SK-N-SH treated with all-trans-retinoic acid at 6 μM for 48 hours (cell line): ENCODE measurements around the gene PPFIA1.

Experiments used
- BACH2 ChIP-seq: fragments of 250-450 bp; sonication (Bioruptor Pico); IDR thresholded peaks from 2 replicates; pipeline ENCODE4 v1.9.0; 2021; ENCODE audit warnings: mild to moderate bottlenecking, borderline replicate concordance
- ISL1 ChIP-seq: fragments of 250-450 bp; sonication (Bioruptor Pico); IDR thresholded peaks from 2 replicates; pipeline ENCODE4 v2.1.2; 2022; ENCODE audit warnings: mild to moderate bottlenecking, moderate library complexity
- TOX ChIP-seq: fragments of 250-450 bp; sonication (Bioruptor Pico); IDR thresholded peaks from 2 replicates; pipeline ENCODE4 v1.8.0; 2021; ENCODE audit warnings: mild to moderate bottlenecking, moderate library complexity, borderline replicate concordance
- ZFP3 ChIP-seq: fragments of 250-450 bp; sonication (Bioruptor Pico); IDR thresholded peaks from 2 replicates; pipeline ENCODE4 v1.5.0; 2020; ENCODE audit warnings: mild to moderate bottlenecking, moderate library complexity
- ZNF70 ChIP-seq: fragments of 450-650 bp; formaldehyde crosslinking; IDR thresholded peaks from 2 replicates; pipeline ENCODE4 v1.5.0; 2020; ENCODE audit warnings: mild to moderate bottlenecking, moderate library complexity
- ZNF8 ChIP-seq: fragments of 450-650 bp; formaldehyde crosslinking; IDR thresholded peaks from 2 replicates; pipeline ENCODE4 v1.5.0; 2020; ENCODE audit warnings: mild to moderate bottlenecking, moderate library complexity

DNA sequence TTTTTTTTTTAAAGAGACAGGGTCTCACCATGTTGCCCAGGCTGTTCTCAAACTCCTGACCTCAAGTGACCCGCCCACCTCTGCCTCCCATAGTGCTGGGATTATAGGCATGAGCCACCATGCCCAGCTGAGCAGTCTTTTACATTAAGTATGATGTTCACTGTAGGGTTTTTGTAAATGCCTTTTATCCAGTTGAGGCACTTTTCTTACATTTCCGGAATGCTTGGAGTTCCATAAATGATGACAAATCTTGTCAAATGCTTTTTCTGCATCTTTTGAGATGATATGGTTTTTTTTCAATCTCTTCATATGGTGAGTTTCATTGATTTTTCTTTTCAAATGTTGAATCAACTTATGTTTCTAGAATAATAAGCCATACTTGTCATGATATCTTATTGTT is 98.5 kb downstream of the PPFIA1 start:
- no peak for TF ChIP-seq ZNF8
- no peak for TF ChIP-seq ZNF70 (CRISPR knock-in tag)
- TF ChIP-seq BACH2 (CRISPR knock-in tag): no peak
- TF ChIP-seq ISL1 (CRISPR knock-in tag): no peak
- TF ChIP-seq TOX (CRISPR knock-in tag): no peak
- no peak for TF ChIP-seq ZFP3 (CRISPR knock-in tag)
